DOHH2 (cell line): Measurements from ENCODE around the gene ESYT3.

Source experiments
- EZH2phosphoT487 ChIP-seq: fragments of 200-600 bp; sonication (generic); IDR thresholded peaks from 2 replicates; pipeline ENCODE4 v1.6.1; 2017; ENCODE audit warnings: borderline replicate concordance, mild to moderate bottlenecking, antibody characterized with exemption, low read length, moderate library complexity, mixed read lengths
- TF ChIP-seq, protein P1 (sequence below): fragments of 200-600 bp; sonication (generic); IDR thresholded peaks from one replicate; pipeline ENCODE4 v1.5.1; 2014; ENCODE audit warnings: antibody characterized with exemption, mild to moderate bottlenecking, low read depth, low read length; ENCODE audit not compliant: poor library complexity, severe bottlenecking

DNA sequence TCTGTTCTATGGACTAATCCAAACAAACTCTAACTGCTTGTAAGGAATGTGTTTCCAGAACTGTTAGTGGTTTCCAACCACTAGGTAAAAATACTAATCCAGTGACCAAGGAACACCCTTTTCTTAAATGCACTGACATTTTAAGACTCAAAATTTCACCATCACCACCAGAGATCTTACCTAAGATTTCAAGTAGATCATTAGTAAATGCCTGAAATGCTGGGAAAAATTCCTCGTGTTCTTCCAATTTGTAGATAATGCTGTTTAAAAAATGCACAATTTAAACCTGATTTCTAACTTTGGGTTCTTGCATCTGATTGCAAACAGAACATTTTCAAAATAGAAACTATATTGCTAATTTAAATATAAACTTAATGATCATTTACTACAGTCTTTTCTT, 63.4 kb downstream of the ESYT3 start:
- TF ChIP-seq, protein P1, sequence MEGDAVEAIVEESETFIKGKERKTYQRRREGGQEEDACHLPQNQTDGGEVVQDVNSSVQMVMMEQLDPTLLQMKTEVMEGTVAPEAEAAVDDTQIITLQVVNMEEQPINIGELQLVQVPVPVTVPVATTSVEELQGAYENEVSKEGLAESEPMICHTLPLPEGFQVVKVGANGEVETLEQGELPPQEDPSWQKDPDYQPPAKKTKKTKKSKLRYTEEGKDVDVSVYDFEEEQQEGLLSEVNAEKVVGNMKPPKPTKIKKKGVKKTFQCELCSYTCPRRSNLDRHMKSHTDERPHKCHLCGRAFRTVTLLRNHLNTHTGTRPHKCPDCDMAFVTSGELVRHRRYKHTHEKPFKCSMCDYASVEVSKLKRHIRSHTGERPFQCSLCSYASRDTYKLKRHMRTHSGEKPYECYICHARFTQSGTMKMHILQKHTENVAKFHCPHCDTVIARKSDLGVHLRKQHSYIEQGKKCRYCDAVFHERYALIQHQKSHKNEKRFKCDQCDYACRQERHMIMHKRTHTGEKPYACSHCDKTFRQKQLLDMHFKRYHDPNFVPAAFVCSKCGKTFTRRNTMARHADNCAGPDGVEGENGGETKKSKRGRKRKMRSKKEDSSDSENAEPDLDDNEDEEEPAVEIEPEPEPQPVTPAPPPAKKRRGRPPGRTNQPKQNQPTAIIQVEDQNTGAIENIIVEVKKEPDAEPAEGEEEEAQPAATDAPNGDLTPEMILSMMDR = no peak
- no peak for TF ChIP-seq EZH2phosphoT487
